SK-N-SH (cell line): Measurements from ENCODE around the gene COA6. TPM values are rescaled to one million over a fixed set of nuclear protein-coding genes. Genes with fewer than 3 reads are reported as not detected.
A peak's percentile ranks its signal among the peaks of the same experiment; 100 is the strongest.
"Not testable (repeated sequence)": the region's sequence is repeated elsewhere in the genome, so short reads cannot be mapped to it uniquely, and the experiment has no call there.

Experiments
- CTCF ChIA-PET: fragments of 300-600, 350-600 bp; formaldehyde crosslinking; extraction: SDS; loops from one replicate; lab custom pipeline; 2021; lab: Yijun Ruan, JAX
- POLR2A ChIA-PET: fragments of 350-600 bp; sonication (Branson Sonifier 250); formaldehyde crosslinking; extraction: SDS; loops from one replicate; lab custom pipeline; 2020; ENCODE audit warnings: antibody characterized with exemption, inconsistent platforms; lab: Yijun Ruan, JAX
- DNase-seq: peaks from one replicate; pipeline ENCODE4 v3.0.0; 2012
- H2AFZ ChIP-seq: fragments of 200-600 bp; sonication (generic); 2 replicates; pipeline ENCODE4 v1.8.1; 2016; ENCODE audit warnings: antibody characterized with exemption, mild to moderate bottlenecking, low read depth
- H3F3A ChIP-seq: fragments of 200-600 bp; sonication (generic); replicated peaks from 2 replicates; pipeline ENCODE3; 2016; ENCODE audit warnings: antibody characterized with exemption, mild to moderate bottlenecking; ENCODE audit not compliant: insufficient read depth
- H3K27ac ChIP-seq, 2 experiments: fragments of 200-500 bp in 1 of 2; fragments of 200-600 bp in 1 of 2; sonication (Bioruptor generic) in 1 of 2; sonication (generic), shearing (Covaris generic) in 1 of 2; 2 replicates each; pipeline versions ENCODE4 v1.5.1 to v1.6.1; 2014 to 2016; ENCODE audit warnings: low read depth in 2 of 2, inconsistent platforms in 1 of 2, low read length in 1 of 2, mild to moderate bottlenecking in 1 of 2, mixed read lengths in 1 of 2
- H3K27me3 ChIP-seq: fragments of 200-600 bp; sonication (generic), shearing (Covaris generic); 2 replicates; pipeline ENCODE4 v1.6.1; 2016; ENCODE audit warnings: mixed run types; ENCODE audit not compliant: insufficient read depth
- H3K36me3 ChIP-seq, 2 experiments: fragments of 200-500 bp in 1 of 2; fragments of 200-600 bp in 1 of 2; sonication (Bioruptor generic) in 1 of 2; sonication (generic) in 1 of 2; replicated peaks in 1 of 2; 2 replicates each; pipeline versions ENCODE3 to v1.5.1; 2014 to 2016; ENCODE audit warnings: low read length in 1 of 2, mild to moderate bottlenecking in 1 of 2; ENCODE audit not compliant: insufficient read depth in 2 of 2, control insufficient read depth in 1 of 2
- H3K4me1 ChIP-seq, 2 experiments: fragments of 200-500 bp in 1 of 2; fragments of 200-600 bp in 1 of 2; sonication (Bioruptor generic) in 1 of 2; sonication (generic), shearing (Covaris generic) in 1 of 2; 2 replicates each; pipeline versions ENCODE4 v1.5.1 to v1.6.1; 2014 to 2016; ENCODE audit warnings: low read depth in 1 of 2, low read length in 1 of 2, mixed run types in 1 of 2; ENCODE audit not compliant: insufficient read depth in 2 of 2, control insufficient read depth in 1 of 2
- H3K4me2 ChIP-seq: fragments of 200-600 bp; sonication (generic), shearing (Covaris generic); 2 replicates; pipeline ENCODE4 v1.6.1; 2017; ENCODE audit warnings: mixed run types
- H3K4me3 ChIP-seq, 2 experiments: fragments of 200-500 bp in 1 of 2; fragments of 200-600 bp in 1 of 2; sonication (Bioruptor generic) in 1 of 2; sonication (generic), shearing (Covaris generic) in 1 of 2; 2 replicates each; pipeline versions ENCODE4 v1.5.1 to v1.8.1; 2014 to 2016; ENCODE audit warnings: low read depth in 2 of 2, inconsistent platforms in 1 of 2, low read length in 1 of 2, mild to moderate bottlenecking in 1 of 2, mixed read lengths in 1 of 2, moderate library complexity in 1 of 2
- H3K79me2 ChIP-seq: fragments of 200-600 bp; sonication (generic); 2 replicates; pipeline ENCODE4 v1.8.1; 2017; ENCODE audit warnings: mild to moderate bottlenecking; ENCODE audit not compliant: insufficient read depth
- H3K9ac ChIP-seq: fragments of 200-600 bp; sonication (generic); 2 replicates; pipeline ENCODE4 v1.6.1; 2017; ENCODE audit warnings: mixed run types
- H3K9me2 ChIP-seq: fragments of 200-600 bp; sonication (generic); 2 replicates; pipeline ENCODE4 v1.6.1; 2017; ENCODE audit warnings: mixed run types
- H3K9me3 ChIP-seq: fragments of 200-600 bp; sonication (generic); 2 replicates; pipeline ENCODE4 v1.6.1; 2017; ENCODE audit warnings: mixed run types, mild to moderate bottlenecking, moderate library complexity
- H4K20me1 ChIP-seq: fragments of 200-600 bp; sonication (generic); 2 replicates; pipeline ENCODE4 v1.6.1; 2017; ENCODE audit warnings: mild to moderate bottlenecking, mixed run types; ENCODE audit not compliant: insufficient read depth
- FOSL2 ChIP-seq: IDR thresholded peaks from 2 replicates; pipeline ENCODE4 v1.4.0; 2012; ENCODE audit warnings: low read depth, mild to moderate bottlenecking, moderate library complexity, borderline replicate concordance
- IRF3 ChIP-seq: fragments of 150-350 bp; IDR thresholded peaks from 2 replicates; pipeline ENCODE4 v1.6.1; 2016; ENCODE audit warnings: mild to moderate bottlenecking, low read depth, low read length
- REST ChIP-seq: IDR thresholded peaks from 2 replicates; pipeline ENCODE4 v1.6.1; 2012; ENCODE audit warnings: mild to moderate bottlenecking, low read depth, low read length, moderate library complexity
- TAF1 ChIP-seq: IDR thresholded peaks from 2 replicates; pipeline ENCODE4 v1.6.1; 2012; ENCODE audit warnings: low read depth, mild to moderate bottlenecking, low read length, moderate library complexity, borderline replicate concordance
- TEAD4 ChIP-seq: IDR thresholded peaks from 2 replicates; pipeline ENCODE4 v1.4.0; 2012; ENCODE audit warnings: mild to moderate bottlenecking, borderline replicate concordance; ENCODE audit not compliant: insufficient read depth
- WGBS: methylation state at CpG from one replicate; pipeline ENCODE4 v1.1.6; 2017; ENCODE audit warnings: low lambda C conversion rate; 5-methylcytosine and 5-hydroxymethylcytosine counted together
- polyA plus RNA-seq, 3 experiments: library from polyadenylated mRNA; depleted of rRNA; stranded (reverse); fragments of >200 nt; gene quantifications; 2 replicates each; pipeline ENCODE4 v1.2.3, GENCODE V29; 2012
- TF ChIP-seq, protein P1 (sequence below): IDR thresholded peaks from 2 replicates; pipeline ENCODE4 v1.4.0; 2012; ENCODE audit warnings: low read depth, borderline replicate concordance

The COA6 gene
- polyA plus RNA-seq, 1 of the 3 experiments (the other 2 are of a cell fraction) = 42.2 TPM

- TF ChIP-seq REST (no peak), FOSL2 (peak; percentile 37; the same call in 1 of the 2 replicates)
- TF ChIP-seq, all 33 proteins: peak for 1
Observed at GRCh38 chr1:234398849-234399381, 25.7 kb downstream of the COA6 start (continued).

DNA sequence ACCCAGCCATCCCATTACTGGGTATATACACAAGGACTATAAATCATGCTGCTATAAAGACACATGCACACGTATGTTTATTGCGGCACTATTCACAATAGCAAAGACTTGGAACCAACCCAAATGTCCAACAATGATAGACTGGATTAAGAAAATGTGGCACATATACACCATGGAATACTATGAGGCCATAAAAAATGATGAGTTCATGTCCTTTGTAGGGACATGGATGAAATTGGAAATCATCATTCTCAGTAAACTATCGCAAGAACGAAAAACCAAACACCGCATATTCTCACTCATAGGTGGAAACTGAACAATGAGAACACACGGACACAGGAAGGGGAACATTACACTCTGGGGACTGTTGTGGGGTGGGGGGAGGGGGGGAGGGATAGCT is 26.3 kb downstream of the COA6 start:
- H3K27me3 ChIP-seq, CTCF ChIA-PET, H3F3A ChIP-seq, H3K79me2 ChIP-seq, H3K4me1 ChIP-seq, H4K20me1 ChIP-seq, H3K4me3 ChIP-seq, H2AFZ ChIP-seq, H3K9ac ChIP-seq, DNase-seq, H3K9me3 ChIP-seq, H3K9me2 ChIP-seq, POLR2A ChIA-PET: not testable (repeated sequence)
- Histone ChIP-seq H3K4me2 (0 out of 2 replicates have a peak overlapping the region, but pooled peaks have one; percentile 54), H3K27ac (peak overlapping the region in 1 of 2 experiments; percentile 35; a peak in 2 of 4 replicates), H3K36me3 (peaks cover 4 to 14% of the 10 kb centered on the region in 2 experiments)
- 93% methylated on average over 6 of the region's 6 CpGs for WGBS

DNA sequence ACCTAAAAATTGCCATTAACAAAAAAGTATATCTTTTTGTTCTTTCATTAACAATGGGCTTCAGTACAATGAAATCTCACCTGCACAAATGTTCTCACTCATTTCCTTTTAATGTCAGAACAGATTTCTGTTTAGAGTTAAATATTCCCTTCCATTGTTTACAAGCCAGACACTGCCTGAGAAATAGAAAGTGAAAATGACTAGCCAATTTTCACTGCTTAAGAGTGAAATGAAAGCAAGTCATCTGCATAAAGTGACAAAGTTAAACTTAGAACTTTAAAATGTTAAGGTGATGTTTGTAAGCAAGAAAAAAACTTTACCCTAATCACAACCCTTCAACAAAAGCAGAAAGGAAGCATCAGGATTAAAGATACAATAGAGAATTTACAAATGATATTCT is 27.5 kb downstream of the COA6 start:
- POLR2A ChIA-PET = no interaction called here
- Histone ChIP-seq H3K4me2 (peak overlapping the region; percentile 25; the same call in 1 of the 2 replicates), H3K4me1 (peaks cover 0 to 5% of the 10 kb centered on the region in 2 experiments; a peak in 3 of 4 replicates)

More for the DNA sequence above, 27.5 kb downstream of the COA6 start:
- TF ChIP-seq TEAD4 (no peak), TAF1 (no peak), IRF3 (no peak)
- TF ChIP-seq, protein P1, sequence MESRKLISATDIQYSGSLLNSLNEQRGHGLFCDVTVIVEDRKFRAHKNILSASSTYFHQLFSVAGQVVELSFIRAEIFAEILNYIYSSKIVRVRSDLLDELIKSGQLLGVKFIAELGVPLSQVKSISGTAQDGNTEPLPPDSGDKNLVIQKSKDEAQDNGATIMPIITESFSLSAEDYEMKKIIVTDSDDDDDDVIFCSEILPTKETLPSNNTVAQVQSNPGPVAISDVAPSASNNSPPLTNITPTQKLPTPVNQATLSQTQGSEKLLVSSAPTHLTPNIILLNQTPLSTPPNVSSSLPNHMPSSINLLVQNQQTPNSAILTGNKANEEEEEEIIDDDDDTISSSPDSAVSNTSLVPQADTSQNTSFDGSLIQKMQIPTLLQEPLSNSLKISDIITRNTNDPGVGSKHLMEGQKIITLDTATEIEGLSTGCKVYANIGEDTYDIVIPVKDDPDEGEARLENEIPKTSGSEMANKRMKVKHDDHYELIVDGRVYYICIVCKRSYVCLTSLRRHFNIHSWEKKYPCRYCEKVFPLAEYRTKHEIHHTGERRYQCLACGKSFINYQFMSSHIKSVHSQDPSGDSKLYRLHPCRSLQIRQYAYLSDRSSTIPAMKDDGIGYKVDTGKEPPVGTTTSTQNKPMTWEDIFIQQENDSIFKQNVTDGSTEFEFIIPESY = no peak
- TF ChIP-seq, all 33 proteins: peak for 0
- no peaks in the 10 kb centered on the region for H3K27me3 ChIP-seq
- no peaks in the 10 kb centered on the region for H3K9me2 ChIP-seq
- 0 out of 4 replicates have a peak overlapping the region, but pooled peaks of 1 of the 2 experiments have one; percentile 3 for H3K4me3 ChIP-seq
- H3K79me2 ChIP-seq = no peaks in the 10 kb centered on the region
- H3K9ac ChIP-seq = no peak overlapping the region
- H3K27ac ChIP-seq = peak overlapping the region; percentile 24 to 43; a peak in 3 of 4 replicates
- H2AFZ ChIP-seq = no peak overlapping the region
- DNase-seq = no peak
- no peaks in the 10 kb centered on the region for H3K9me3 ChIP-seq
- CTCF ChIA-PET = no interaction called here
- H3K36me3 ChIP-seq = peaks cover 4 to 27% of the 10 kb centered on the region in 2 experiments
- H3F3A ChIP-seq = peaks cover 8% of the 10 kb centered on the region
- H4K20me1 ChIP-seq = no peaks in the 10 kb centered on the region
